Measurements from ENCODE around the gene IGSF22. TPM values are rescaled to one million over a fixed set of nuclear protein-coding genes. Genes with fewer than 3 reads are reported as not detected.
"Not testable (repeated sequence)": the region's sequence is repeated elsewhere in the genome, so short reads cannot be mapped to it uniquely, and the experiment has no call there.

The IGSF22 gene
- total and polyA plus RNA-seq, 9 donors = 0.11 to 1.5 (median 1.0) TPM; not detected in 1

DNA sequence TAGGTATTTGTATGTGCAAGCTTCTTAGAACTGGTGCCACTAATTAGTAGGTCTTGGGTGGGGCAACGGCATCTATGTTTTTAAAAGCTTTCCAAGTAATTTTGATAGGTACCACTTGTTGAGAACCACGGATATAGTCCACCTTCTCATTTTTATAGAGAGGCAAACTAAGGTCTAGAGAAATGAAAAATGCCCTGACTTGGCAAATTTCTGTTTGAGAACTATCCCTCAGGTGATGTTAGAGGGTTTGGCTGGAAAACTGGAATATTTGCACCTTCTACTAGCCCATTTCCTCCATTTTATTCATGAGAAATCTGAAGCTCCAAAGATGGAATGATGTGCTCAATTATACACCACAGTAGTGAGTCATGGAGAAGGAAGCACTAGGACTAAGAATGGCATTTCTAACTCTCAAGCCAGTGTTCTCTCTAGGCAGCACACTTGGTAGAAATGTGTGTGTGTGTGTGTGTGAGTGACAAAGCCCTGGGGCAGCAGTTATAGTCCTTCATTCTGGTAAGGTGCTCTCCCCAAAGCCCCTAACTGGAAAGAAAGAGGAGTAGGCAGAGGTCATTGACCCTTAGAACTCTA is 29.3 kb downstream of the IGSF22 start:
- H3K27ac ChIP-seq = peak overlapping the region in 1 of 2 donors; percentile 29
- TF ChIP-seq, protein P1, sequence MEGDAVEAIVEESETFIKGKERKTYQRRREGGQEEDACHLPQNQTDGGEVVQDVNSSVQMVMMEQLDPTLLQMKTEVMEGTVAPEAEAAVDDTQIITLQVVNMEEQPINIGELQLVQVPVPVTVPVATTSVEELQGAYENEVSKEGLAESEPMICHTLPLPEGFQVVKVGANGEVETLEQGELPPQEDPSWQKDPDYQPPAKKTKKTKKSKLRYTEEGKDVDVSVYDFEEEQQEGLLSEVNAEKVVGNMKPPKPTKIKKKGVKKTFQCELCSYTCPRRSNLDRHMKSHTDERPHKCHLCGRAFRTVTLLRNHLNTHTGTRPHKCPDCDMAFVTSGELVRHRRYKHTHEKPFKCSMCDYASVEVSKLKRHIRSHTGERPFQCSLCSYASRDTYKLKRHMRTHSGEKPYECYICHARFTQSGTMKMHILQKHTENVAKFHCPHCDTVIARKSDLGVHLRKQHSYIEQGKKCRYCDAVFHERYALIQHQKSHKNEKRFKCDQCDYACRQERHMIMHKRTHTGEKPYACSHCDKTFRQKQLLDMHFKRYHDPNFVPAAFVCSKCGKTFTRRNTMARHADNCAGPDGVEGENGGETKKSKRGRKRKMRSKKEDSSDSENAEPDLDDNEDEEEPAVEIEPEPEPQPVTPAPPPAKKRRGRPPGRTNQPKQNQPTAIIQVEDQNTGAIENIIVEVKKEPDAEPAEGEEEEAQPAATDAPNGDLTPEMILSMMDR (IDR thresholded peaks at IDR 0.05) = no peak
- TF ChIP-seq POLR2A (IDR thresholded peaks at IDR 0.05) (no peak), EP300 (IDR thresholded peaks at IDR 0.05) (no peak)

DNA sequence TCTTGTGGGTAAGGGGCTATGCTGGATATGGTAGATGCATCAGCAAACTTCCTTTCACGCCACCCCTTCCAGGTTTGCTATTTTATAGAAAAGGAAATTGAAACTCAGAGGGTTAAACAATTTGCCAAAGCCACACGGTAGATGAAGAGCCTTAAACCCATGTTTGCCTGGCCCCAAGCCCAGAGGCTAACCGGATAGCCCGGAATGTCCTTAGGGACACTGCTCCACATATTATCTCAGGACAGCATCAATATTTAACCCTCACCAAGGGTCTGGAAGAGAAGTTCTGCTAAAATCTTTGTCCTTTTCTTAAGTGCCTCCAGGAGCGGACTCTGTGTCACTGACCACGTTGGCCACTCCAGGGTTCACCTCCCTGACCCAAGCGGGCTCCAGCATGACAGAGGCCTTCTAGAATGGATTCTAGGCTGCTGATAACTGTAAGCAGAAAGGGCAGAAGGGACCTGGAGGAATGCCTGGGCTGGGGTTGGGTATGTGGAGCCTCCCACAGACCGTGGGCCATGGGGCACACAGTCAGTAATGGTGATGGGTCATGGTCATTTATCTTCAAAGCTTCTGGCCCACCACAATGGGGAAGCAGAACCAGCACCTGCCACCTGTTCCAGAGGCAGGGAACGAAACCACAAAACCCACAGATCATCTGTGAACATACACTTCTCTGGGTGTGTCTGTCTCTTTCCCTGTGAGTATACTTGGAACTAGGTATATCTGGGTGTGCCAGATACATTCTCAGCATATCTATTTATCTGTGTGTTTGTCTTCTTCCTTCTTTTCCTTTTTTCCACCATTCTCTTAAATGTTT is 32.8 kb downstream of the IGSF22 start:
- H3K36me3 ChIP-seq = no peaks in the 10 kb centered on the region
- H3K4me1 ChIP-seq (ENCODE audit: insufficient read depth) = peaks cover under 1% of the 10 kb centered on the region
- intact Hi-C loops (cut with DNase I) = loop anchor here in 1 of 4 donors (10.0 kb wide), 1 partner anchor 298 kb away; the partner anchor contains the start of gene LDHA
- no peaks in the 10 kb centered on the region for H3K27me3 ChIP-seq
- no peaks in the 10 kb centered on the region for H3K9me3 ChIP-seq
- no peak overlapping the region for H3K4me3 ChIP-seq
- no peak overlapping the region for H3K27ac ChIP-seq
- WGBS, 3 donors = 69 to 72% (median 71%) methylated on average over 9 of the region's 9 CpGs
- DNase-seq = no peak
- TF ChIP-seq POLR2A (IDR thresholded peaks at IDR 0.05) (no peak), EP300 (IDR thresholded peaks at IDR 0.05) (no peak)
- TF ChIP-seq, protein P1 (IDR thresholded peaks at IDR 0.05) = no peak

More for the DNA sequence above, 29.3 kb downstream of the IGSF22 start:
- Histone ChIP-seq H3K4me3 (no peak overlapping the region), H3K9me3 (no peaks in the 10 kb centered on the region), H3K4me1 (ENCODE audit: insufficient read depth) (peaks cover 20% of the 10 kb centered on the region), H3K27me3 (no peaks in the 10 kb centered on the region), H3K36me3 (no peaks in the 10 kb centered on the region)
- no peak for DNase-seq
- intact Hi-C loops (cut with DNase I) = loop anchor here in 1 of 4 donors (10.0 kb wide), 1 partner anchor 302 kb away; the partner anchor contains the start of gene LDHA
- 78 to 82% (median 80%) methylated on average over 2 of the region's 2 CpGs for WGBS, 3 donors

DNA sequence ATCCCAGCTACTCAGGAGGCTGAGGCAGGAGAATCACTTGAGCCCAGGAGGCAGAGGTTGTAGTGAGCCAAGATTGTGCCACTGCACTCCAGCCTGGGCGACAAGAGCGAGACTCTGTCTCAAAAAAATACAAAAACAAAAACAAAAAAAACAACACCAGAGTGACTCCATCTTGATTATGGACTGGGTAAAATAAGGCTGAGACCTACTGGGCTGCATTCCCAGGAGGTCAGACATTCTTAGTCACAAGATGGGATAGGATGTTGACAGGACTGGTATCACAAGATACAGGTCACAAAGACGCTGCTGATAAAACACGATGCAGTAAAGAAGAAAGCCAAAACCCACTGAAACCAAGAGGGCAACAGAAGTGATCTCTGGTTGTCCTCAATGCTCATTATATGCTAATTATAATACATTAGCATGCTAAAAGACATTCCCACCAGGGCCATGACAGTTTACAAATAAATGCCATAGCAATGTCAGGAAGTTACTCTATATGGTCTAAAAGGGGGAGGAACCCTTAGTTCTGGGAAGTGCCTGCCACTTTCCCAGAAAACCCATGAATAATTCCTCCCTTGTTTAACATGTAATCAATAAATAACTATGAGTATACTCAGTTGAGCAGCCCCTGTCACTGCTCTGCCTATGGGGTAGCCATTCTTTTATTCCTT is 34.4 kb downstream of the IGSF22 start:
- intact Hi-C loops (cut with DNase I) = loop anchor here in 1 of 4 donors (10.0 kb wide), 1 partner anchor 297 kb away; the partner anchor contains the start of gene LDHA
- not testable (repeated sequence) for H3K27me3 ChIP-seq; H3K9me3 ChIP-seq; H3K4me1 ChIP-seq (ENCODE audit: insufficient read depth); H3K36me3 ChIP-seq; H3K27ac ChIP-seq; H3K4me3 ChIP-seq; DNase-seq
- WGBS, 3 donors = 67 to 71% (median 70%) methylated on average over 4 of the region's 4 CpGs

DNA sequence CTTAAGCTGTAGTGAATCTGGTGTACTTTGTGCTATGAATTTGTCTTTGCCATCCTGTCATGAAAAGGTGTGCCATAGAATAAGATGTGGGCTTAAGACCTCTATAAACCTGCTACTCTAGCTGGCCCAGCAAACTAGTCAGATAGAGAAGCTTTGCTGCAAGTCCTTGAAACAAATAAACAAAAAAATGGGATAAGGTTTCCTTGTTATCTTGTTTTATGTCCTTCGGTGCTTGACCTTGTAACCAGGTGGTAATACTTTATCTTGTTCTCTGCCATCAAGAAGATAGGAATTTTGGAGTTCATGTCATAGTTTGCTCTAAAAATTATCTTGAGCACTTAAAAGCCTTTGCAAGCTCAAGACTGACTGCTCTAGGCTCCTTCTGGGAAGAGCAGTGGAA is 41.7 kb downstream of the IGSF22 start:
- no peaks in the 10 kb centered on the region for H3K36me3 ChIP-seq

More for the DNA sequence above, 41.7 kb downstream of the IGSF22 start:
- WGBS, 3 donors = 24 to 53% (median 37%) methylated on average over 1 of the region's 1 CpG
- Histone ChIP-seq H3K27me3 (no peaks in the 10 kb centered on the region), H3K27ac (no peak overlapping the region), H3K4me3 (no peak overlapping the region), H3K4me1 (ENCODE audit: insufficient read depth) (no peaks in the 10 kb centered on the region), H3K9me3 (no peaks in the 10 kb centered on the region)
- no peak for TF ChIP-seq POLR2A (IDR thresholded peaks at IDR 0.05)
- TF ChIP-seq, protein P1 (IDR thresholded peaks at IDR 0.05) = no peak
- no peak for TF ChIP-seq EP300 (IDR thresholded peaks at IDR 0.05)
- DNase-seq = no peak
- intact Hi-C loops (cut with DNase I) = no loop called here

Measured in ovary (tissue), 9 donors.